ENCODE measurements around the gene ZNF488.
"Not testable (repeated sequence)": the region's sequence is repeated elsewhere in the genome, so short reads cannot be mapped to it uniquely, and the experiment has no call there.

ZNF488 gene, protein sequence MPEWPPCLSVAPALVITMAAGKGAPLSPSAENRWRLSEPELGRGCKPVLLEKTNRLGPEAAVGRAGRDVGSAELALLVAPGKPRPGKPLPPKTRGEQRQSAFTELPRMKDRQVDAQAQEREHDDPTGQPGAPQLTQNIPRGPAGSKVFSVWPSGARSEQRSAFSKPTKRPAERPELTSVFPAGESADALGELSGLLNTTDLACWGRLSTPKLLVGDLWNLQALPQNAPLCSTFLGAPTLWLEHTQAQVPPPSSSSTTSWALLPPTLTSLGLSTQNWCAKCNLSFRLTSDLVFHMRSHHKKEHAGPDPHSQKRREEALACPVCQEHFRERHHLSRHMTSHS

DNA sequence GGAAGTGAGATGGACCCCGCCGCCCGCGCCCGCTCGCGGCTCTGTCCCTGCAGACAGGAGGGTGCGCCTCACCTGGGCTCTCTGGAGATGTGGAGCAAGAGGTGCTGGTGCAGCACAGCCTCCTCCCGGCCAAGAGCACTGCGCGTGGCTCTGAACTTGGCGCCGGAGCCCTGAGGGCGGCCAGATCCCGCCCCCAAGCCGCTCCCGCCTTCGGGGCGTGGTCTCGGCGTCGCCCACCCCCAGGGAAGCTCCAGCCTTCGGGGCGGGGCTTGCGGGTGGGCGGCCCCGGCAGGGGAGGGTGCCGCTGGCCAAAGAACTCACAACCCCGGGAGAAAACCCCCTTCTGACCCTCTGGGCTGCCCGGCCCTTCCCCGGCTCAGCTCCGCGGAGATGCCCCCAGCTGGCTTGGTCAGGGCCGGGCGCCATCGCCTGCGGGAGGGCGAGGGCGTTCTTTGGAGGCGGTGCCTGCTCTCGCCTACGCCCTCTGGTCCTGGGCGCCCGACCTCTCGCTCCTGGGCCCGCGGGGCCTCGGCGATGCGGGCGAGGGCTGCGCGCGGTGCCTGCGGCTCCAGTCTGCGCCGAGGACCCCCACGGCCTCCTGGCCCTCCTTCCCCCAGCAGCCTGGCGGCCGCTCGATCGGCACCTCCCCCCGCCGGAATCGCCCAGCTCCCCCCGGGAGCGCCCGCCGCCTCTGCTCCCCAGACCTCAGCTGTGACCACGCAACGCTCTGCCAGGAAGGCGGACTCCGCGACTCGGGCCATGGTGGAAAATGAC lies at the start of gene ZNF488:
Gene ZNF488 (minus strand): TSS at position 146 of the 774 bp plus-strand sequence. CDS start 15,464 bp downstream, outside the sequence.
- peak; percentile 61 for DNase-seq (ENCODE audit: low spot score)

DNA sequence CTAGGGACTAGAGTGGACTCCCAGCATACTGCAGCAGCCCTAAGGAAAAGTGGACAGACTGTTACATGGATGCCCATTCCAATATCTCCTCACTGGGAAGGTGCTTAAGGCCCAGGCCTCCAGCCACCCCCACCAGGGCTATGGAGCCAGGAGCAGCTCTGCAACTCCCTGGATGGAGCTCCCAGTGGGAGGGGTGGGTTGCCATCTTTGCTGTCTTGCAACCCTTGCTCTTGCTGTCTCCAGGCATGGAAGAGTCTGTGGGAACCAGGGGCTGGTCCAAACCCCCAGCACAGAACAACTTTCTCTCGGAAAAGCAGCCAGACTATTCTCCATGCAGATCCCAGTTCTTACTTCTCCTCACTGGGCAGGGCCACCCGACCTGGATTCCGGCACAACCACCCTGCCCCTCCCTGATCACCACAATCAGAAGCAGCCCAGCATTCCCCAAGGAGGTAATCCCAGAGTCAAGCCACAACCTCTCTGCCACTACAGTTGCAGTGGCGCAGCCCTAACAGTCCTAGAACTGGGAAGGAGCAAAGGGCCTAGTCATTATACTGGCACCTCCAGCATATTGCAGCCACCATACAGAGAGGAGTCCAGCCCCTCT lies 41.8 kb upstream of the ZNF488 start:
- no peak for DNase-seq (ENCODE audit: low spot score)

- DNase-seq (ENCODE audit: low spot score), result no peak
Measured at GRCh38 chr10:47424231-47424630, 40.1 kb upstream of the ZNF488 start.

DNA sequence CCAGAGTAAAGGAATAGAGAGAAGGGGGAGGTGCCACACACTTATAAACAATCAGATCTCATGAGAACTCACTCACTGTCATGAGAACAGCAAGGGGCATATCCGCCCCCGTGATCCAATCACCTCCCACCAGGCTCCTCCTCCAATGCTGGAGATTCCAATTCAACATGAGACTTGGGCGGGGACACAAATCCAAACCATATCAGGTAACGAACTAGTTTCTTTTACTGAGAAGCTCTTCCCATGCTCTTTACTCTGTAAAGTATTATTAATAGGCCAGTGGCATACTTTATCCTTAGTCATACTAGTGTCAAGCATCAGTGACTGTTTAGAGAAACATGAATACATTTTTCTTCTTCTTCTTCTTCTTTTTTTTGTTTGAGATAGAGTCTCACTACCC lies 39.4 kb upstream of the ZNF488 start:
- no peak for DNase-seq (ENCODE audit: low spot score)

- DNase-seq (ENCODE audit: low spot score), result no peak
Measured at GRCh38 chr10:47421057-47421952, 37.2 kb upstream of the ZNF488 start.

GRCh38 chr10:47420305-47421056 lies 36.4 kb upstream of the ZNF488 start:
- DNase-seq (ENCODE audit: low spot score), result no peak

DNA sequence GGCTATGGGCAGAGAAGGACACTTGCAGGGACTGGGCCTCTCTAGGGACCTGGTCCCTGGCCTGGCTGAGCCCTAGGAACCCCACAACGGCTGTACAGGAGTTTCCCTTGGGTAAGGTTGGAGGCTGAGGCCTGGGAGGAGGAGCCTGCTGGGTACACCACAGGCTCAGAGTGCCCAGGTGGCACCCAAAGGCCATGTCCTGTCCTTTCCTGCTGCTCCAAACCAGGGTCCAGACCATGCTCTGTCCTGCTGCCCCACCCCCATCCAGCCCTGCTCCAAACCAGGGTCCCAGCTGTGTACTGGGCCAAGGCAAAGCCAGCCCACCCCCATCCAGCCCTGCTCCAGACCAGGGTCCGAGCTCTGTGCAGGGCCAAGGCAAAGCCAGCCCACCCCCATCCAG lies 35.3 kb upstream of the ZNF488 start:
- DNase-seq (ENCODE audit: low spot score), result no peak

DNA sequence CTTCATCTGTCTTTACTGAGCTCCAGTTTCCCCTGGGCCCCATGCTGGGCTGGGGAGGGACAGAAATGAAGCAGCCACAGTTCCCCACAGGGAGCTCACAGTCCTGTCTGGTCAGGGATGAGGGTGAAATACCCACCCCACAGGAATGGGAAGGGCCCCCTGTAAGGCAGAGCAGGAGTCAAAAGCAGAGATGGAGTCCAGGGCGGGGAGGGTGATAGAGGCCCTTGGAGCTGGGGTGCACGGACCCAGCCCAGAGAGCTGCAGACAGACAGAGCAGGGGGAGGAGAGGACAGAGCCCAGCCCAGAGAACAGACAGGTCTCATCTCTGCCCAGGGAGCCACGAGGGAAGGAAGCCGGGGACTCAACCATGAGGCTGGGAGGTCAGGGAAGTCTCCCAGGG lies 34.9 kb upstream of the ZNF488 start:
- no peak for DNase-seq (ENCODE audit: low spot score)

GRCh38 chr10:47418321-47418720 lies 34.2 kb upstream of the ZNF488 start:
- no peak for DNase-seq (ENCODE audit: low spot score)

- not testable (repeated sequence) for DNase-seq (ENCODE audit: low spot score)
Measured at GRCh38 chr10:47416305-47417218, 32.5 kb upstream of the ZNF488 start.

- DNase-seq (ENCODE audit: low spot score), result no peak
Measured at GRCh38 chr10:47415520-47416304, 31.6 kb upstream of the ZNF488 start.

DNA sequence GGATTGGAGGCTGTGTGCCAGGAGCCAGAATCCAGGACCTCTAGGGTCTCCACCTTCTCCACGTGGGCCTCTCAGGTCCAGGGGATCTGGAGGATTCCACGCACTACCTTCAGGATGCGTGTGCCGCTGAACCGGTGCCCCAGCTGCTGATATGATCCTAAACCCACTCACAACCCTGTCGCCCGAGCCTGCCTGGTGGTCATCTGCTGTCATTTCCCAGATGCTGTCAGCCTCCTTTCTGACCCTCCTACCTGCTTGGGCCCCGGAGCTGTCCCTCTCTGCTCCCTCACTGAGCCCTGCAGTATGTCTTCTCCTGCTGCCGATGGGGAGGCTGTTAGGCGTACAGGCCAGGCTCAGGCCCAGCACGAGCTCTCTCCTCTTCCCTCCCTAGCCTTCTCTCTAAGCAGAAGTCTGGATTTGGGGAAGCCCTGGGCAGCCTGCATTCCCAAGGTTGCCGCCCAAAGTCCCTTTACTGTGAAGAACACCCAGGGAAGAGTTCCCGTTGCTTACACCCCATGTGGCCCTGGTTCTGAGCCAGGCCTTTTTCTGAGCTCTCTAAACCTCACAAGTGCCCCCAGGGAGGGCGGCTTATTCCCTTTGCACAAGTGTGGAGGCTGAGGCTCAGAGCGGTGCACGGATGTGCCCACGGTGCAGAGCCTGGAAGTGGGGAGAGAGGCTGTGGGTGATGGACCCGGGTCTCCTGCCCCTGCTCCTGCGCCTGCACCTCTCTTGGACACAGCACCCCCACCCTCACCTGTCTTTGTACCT lies 30.8 kb upstream of the ZNF488 start:
- no peak for DNase-seq (ENCODE audit: low spot score)

GRCh38 chr10:47414227-47414592 lies 30.1 kb upstream of the ZNF488 start:
- no peak for DNase-seq (ENCODE audit: low spot score)

GRCh38 chr10:47413531-47414226 lies 29.6 kb upstream of the ZNF488 start:
- DNase-seq (ENCODE audit: low spot score), result no peak

DNA sequence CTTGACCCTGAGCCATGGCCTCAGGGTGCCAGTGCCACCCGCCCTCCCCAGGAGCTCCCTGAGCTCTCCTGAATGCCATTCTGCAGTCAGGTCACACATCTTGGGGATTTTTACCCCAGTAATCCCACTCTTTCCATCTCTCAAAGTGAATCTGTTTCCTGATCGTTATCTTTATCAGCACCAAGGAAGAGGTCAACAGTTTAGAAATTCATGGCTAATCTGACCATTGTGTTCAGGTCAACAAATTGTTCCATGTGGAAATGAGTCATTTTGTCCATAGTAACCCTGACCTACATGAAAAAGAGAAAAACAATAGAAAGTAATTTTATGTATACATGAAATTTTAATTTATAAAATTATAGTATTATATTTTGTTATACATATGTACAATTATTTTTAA lies 28.8 kb upstream of the ZNF488 start:
- DNase-seq (ENCODE audit: low spot score), result no peak

- no peak for DNase-seq (ENCODE audit: low spot score)
Measured at GRCh38 chr10:47412177-47412730, 28.2 kb upstream of the ZNF488 start.

DNA sequence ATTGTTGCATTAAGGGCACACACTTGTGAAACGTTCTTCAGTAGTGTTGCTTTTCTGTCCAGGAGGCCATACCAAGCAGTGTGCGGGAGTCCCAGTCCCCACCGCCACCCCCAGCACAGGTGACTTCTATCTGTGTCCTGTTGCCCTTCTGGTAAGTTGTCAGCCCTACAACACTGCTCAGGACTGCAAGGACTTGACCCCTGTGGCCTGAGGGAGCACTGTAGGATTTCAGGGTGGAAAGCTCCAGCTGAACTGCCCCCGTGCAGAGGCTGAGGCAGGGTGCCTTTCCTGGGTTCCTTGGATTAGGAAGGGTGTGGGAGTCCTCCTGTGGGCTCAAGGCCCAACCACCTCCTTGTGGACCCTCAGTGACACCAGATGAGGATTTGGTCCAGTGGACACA lies 26.8 kb upstream of the ZNF488 start:
- no peak for DNase-seq (ENCODE audit: low spot score)

GRCh38 chr10:47410271-47410670 lies 26.2 kb upstream of the ZNF488 start:
- no peak for DNase-seq (ENCODE audit: low spot score)
